Dedifferentiated amniotic fluid mesenchymal stem cell (primary cell): ENCODE results near the gene ABLIM1.

Experiments
- DNase-seq: peaks from one replicate; pipeline ENCODE4 v3.0.0-alpha.2; 2016; ENCODE audit errors: extremely low spot score

Gene ABLIM1

GRCh38 chr10:114458216-114458920 lies 199.7 kb downstream of the ABLIM1 start:
- DNase-seq, result no peak

GRCh38 chr10:114453576-114453975 lies 204.5 kb downstream of the ABLIM1 start:
- DNase-seq, result no peak

- DNase-seq, result no peak
Measured at GRCh38 chr10:114448897-114449296, 209.2 kb downstream of the ABLIM1 start.

GRCh38 chr10:114445332-114445731 lies 212.7 kb downstream of the ABLIM1 start:
- DNase-seq, result no peak

GRCh38 chr10:114444819-114445218 lies 213.3 kb downstream of the ABLIM1 start:
- DNase-seq, result no peak

DNA sequence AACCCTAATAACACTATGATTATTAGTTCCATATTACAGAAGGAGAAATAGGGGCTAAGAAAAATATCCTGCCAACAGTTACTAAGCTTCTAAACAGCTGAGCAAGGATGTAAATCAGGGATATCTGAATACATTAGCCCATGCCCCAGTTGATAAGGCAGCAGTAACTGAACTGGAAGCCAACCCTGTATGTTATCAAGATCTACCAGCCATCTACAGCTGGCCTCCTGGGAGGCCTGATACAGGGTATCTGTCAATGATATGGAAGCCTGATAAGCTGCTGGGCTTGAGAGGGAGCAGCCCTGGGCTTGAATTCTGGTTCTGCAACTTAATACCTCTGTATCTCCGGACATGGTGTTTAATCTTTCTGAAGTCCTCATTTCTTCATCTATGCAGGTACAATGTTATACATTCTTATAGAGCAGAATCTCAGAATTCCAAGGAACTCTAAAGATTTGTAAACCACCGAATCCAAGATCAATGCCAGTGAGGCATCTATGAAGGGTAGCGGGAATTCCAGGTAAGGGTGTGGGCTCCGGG lies 215.9 kb downstream of the ABLIM1 start:
- DNase-seq, result no peak

DNA sequence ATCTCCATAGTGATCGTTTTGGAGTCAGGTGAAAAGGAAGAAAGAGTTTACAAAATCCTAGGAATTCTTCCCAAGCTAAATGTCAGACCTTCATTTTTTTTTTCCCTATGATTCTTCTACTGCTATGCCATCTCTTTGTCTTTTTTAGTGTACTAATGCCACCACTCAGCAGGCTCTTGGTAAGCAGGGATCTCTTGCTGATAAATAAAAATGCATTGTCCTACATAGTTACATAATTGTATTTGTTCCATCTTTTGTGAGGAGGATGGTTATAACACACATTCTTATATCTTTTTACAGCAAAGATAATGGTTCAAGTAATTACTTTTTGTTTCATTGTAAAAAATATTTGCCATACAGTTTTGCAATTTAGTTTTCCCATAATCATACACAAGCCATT lies 217.0 kb downstream of the ABLIM1 start:
- no peak for DNase-seq

DNA sequence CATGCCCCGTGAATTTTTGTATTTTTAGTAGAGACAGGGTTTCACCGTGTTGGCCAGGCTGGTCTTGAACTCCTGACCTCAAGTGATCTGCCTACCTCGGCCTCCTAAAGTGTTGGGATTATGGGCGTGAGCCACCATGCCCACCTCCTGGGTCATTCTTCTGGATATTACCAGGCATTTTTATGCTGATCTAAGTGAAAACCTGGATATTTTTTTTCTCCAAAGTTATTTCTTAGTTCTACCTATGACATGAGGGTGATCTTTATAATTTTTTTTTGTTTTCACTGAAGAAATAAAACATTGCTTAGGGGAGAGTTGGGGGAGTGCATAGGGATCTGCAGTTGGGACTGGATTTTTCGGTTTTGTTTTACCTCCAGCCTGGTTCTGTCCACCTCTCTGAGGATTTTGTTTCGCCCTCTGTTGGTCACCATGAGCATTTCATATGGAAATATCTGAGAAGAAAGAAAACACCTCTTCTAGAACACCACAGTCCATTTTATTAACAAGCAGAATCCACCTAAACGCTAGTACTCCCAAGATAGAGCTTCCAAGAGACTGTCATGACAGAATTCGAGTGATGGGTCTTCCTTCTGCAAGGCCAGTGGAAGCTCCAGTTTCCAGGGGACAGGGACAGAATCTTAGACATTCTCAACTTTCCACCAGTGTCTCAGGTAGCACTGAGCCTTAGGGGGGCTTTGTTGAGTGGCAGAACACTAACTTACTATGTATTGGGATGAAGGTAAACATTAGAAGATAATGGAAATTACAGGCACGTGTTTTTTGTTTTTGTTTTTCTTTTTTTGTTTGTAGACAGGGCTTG lies 220.4 kb downstream of the ABLIM1 start:
- DNase-seq, result no peak

GRCh38 chr10:114436941-114437340 lies 221.1 kb downstream of the ABLIM1 start:
- no peak for DNase-seq

- no peak for DNase-seq
Measured at GRCh38 chr10:114432566-114433093, 225.4 kb downstream of the ABLIM1 start.

DNA sequence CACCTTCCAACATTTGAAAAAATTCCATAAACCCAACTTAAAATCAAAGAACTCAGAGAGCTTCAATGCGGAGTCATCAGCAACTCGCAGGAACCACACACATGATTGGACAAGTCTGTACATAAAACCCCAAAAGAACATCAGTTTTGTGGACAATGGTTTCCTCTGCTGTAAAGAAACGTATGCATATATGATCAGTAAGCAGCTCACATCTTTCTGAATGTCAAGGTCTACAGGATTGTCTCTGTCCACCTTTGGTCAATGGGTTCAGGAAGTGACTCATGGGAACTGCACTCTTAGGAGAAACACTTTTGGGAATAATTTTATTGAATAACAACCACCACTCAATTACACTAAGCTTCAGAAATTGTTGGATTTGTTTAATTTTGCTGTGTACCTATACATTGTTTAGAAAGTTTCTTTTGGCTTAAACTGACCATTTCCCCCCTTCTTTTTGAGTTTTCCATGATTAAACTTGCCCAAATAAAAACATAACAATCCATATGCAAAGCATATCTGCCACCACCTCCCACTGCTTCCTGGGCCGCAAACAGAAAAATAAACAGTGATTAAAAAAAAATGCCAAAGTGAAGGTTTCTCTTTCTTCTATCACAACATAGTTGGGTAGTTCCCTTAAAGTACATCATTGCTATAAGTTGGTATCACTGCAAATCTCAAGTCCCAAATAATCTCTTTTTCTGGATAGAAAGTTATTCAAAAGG lies 226.5 kb downstream of the ABLIM1 start:
- no peak for DNase-seq

DNA sequence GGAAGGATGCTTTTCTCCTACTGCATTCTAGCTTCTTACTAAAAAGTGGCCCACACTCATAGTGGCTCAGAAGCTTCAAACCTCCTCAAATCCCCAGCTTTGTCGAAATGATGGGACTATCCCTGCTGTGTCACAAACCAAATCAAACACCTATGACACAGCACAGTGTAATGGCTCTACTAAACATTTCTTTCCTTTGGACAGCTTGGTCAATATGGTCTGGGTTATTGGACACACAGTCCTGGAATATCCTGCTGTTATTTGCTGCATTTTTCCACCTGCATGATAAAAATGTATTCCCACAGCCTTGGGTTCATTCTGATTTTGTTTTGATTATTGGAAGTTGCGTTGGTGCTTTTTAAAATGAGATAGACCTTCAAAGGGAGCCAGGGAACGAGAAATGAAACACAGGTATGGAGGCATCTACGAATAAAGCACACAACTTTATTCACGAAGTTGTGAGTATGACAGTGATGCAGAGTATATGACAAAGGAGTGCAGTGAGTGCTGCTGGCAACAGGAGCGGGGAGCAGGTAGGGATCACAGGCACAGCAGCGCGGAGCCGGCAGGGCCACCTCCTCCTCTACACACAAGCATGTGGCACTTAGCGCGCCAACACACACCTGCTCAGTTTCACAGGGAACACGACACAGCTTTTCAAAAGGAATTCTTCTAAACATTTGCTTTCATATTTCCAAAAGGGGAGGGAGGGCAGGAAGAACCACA lies 227.2 kb downstream of the ABLIM1 start:
- DNase-seq, result no peak

- no peak for DNase-seq
Measured at GRCh38 chr10:114429581-114430335, 228.3 kb downstream of the ABLIM1 start.

GRCh38 chr10:114427124-114427852 lies 230.8 kb downstream of the ABLIM1 start:
- DNase-seq, result no peak

- DNase-seq, result no peak
Measured at GRCh38 chr10:114426476-114426875, 231.6 kb downstream of the ABLIM1 start.

DNA sequence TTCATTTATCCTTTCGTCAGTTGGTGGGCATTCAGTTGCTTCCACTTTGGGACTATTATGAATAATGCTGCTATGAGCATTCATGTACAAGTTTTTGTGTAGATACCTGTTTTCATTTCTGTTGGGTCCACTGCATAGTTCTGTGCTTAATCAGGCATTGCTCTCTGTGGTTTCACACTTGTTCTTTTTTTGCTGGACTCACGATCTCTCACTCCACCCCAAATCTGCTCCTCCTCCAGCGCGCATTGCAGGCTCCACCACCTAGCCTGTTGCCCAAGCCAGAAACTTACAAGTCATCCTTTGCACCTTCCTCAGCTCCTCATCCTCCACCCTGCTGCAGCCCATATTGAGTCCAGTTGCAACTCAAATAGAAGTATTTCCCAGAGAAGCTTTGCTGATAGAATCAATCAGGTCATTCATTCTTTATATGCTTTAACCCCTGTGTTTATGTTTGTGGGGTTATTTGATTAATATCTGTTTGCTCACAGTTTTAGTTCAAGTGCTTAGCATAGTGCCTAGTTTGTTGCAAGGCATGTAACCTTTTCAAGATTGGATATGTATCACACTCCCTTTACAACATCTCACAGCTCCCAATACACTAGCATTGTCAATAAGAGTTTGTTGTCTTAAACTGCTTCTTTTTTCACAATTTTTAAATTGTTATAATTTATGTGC lies 237.1 kb downstream of the ABLIM1 start:
- DNase-seq, result no peak

DNA sequence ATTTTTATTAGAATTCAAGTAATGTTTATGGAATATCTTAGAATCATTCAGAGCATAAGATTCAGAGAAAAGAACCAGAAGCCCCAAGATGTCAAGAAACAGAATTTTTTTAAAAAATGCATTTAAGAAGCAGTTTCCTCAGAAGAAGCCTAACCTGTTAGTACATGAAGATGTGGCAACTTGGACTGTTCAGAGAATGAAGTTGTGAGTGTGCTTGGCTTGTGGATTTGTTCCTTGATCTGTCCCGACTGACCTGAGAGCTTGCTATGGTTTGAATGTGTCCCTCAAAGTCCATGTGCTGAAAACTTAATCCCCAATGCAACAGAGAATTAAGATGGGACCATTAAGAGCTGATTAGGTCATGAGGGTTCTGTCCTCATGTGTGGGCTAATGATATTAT lies 240.0 kb downstream of the ABLIM1 start:
- DNase-seq, result no peak

GRCh38 chr10:114412907-114413797 lies 244.9 kb downstream of the ABLIM1 start:
- no peak for DNase-seq
